ENCODE results near the gene LYAR. TPM values are rescaled to one million over a fixed set of nuclear protein-coding genes. Genes with fewer than 3 reads are reported as not detected.

LYAR gene
- total and polyA plus RNA-seq, 10 of the 15 experiments (the other 5 are each of a cell fraction or from before 2014, with no cell fraction given) = 18.3 to 85.4 (median 40.1) TPM

DNA sequence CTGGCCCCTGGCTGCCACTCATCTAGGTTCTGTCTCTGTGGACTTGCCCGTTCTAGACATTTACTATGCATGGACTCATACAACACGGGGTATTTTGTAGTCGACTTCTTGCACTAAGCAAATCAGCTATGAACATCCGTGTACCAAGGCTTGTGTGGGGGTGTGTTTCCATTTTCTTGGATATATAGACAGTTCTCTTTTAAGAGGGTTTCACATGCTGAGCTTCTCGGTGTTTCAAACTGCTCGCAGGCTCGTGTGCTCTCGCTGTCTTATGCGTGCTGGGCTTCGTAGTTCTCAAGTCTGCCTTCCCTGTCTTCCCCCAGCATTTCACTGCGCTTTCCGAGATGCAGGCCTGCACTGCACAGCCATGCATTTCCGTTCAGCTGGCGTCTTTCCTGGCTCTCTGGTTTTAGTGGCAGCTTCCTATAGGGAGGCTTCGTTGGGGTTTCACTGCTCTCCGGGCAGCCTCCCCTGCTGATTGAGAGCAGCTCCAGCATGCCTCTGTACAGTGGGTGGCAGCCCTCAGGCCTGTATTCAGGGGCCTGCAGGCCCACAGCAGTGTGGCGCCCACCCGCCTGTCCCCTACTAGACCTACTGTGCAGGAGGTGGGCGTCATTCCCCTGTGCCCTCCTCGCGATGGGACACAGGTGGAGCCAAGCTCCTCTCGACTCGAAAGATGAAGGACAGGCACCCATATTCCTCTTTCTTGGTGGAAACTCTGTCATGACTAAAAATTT is 27.7 kb upstream of the LYAR start (continued):
- TF ChIP-seq, protein P1, sequence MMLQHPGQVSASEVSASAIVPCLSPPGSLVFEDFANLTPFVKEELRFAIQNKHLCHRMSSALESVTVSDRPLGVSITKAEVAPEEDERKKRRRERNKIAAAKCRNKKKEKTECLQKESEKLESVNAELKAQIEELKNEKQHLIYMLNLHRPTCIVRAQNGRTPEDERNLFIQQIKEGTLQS (IDR thresholded peaks at IDR 0.05; ENCODE audit: borderline replicate concordance, extremely low read depth, low read depth, low read length) = no peak
- TF ChIP-seq ZNF217 (IDR thresholded peaks at IDR 0.05) (no peak), ASH2L (IDR thresholded peaks at IDR 0.05; ENCODE audit: borderline replicate concordance, low read depth) (no peak)
- TF ChIP-seq, protein P2, sequence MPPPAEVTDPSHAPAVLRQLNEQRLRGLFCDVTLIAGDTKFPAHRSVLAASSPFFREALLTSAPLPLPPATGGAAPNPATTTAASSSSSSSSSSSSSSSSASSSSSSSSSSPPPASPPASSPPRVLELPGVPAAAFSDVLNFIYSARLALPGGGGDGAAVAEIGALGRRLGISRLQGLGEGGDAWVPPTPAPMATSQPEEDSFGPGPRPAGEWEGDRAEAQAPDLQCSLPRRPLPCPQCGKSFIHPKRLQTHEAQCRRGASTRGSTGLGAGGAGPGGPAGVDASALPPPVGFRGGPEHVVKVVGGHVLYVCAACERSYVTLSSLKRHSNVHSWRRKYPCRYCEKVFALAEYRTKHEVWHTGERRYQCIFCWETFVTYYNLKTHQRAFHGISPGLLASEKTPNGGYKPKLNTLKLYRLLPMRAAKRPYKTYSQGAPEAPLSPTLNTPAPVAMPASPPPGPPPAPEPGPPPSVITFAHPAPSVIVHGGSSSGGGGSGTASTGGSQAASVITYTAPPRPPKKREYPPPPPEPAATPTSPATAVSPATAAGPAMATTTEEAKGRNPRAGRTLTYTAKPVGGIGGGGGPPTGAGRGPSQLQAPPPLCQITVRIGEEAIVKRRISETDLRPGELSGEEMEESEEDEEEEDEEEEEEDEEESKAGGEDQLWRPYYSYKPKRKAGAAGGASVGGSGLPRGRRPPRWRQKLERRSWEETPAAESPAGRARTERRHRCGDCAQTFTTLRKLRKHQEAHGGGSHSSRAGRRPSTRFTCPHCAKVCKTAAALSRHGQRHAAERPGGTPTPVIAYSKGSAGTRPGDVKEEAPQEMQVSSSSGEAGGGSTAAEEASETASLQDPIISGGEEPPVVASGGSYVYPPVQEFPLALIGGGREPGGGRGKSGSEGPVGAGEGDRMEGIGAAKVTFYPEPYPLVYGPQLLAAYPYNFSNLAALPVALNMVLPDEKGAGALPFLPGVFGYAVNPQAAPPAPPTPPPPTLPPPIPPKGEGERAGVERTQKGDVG (CRISPR knock-in tag; IDR thresholded peaks at IDR 0.05) = no peak

DNA sequence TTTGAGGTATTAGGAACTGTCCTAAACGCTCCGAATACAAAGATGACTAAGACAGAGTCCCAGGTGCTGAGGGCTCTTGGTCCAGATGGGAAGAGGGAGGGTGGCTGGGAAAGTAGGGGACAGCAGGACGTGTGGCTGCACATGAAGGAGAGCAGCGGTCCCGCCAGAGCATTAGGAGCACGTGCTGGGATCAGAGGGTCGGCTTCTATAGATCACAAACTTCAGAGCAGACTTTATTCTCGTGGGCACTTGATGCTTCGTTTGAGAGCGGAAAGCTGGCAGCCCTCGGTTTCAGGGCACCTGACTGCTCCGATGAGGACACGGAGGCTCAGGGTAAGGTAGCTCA is 26.2 kb upstream of the LYAR start:
- ATAC-seq (no peak), FAIRE-seq (no peak), DNase-seq (ENCODE audit: low read depth, low spot score) (no peak)
- peaks cover 2 to 3% of the 10 kb centered on the region in 2 experiments; a peak in 3 of 4 replicates for H3K36me3 ChIP-seq (ENCODE audit: control insufficient read depth in 2 of 2, insufficient read depth in 2 of 2, low read length in 1 of 2)
- TF ChIP-seq, protein P3, sequence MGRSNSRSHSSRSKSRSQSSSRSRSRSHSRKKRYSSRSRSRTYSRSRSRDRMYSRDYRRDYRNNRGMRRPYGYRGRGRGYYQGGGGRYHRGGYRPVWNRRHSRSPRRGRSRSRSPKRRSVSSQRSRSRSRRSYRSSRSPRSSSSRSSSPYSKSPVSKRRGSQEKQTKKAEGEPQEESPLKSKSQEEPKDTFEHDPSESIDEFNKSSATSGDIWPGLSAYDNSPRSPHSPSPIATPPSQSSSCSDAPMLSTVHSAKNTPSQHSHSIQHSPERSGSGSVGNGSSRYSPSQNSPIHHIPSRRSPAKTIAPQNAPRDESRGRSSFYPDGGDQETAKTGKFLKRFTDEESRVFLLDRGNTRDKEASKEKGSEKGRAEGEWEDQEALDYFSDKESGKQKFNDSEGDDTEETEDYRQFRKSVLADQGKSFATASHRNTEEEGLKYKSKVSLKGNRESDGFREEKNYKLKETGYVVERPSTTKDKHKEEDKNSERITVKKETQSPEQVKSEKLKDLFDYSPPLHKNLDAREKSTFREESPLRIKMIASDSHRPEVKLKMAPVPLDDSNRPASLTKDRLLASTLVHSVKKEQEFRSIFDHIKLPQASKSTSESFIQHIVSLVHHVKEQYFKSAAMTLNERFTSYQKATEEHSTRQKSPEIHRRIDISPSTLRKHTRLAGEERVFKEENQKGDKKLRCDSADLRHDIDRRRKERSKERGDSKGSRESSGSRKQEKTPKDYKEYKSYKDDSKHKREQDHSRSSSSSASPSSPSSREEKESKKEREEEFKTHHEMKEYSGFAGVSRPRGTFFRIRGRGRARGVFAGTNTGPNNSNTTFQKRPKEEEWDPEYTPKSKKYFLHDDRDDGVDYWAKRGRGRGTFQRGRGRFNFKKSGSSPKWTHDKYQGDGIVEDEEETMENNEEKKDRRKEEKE (IDR thresholded peaks at IDR 0.05) = no peak
- TF ChIP-seq ZNF622 (IDR thresholded peaks at IDR 0.05) = no peak
- TF ChIP-seq RFX5 (IDR thresholded peaks at IDR 0.05; ENCODE audit: low read depth, low read length) = no peak
- no peak for TF ChIP-seq FOXM1 (IDR thresholded peaks at IDR 0.05; ENCODE audit: low read depth, low read length)
- no peak for TF ChIP-seq CUX1 (IDR thresholded peaks at IDR 0.05; ENCODE audit: insufficient replicate concordance, low read depth, low read length)
- no peak for TF ChIP-seq MYB (IDR thresholded peaks at IDR 0.05; ENCODE audit: borderline replicate concordance, low read depth, low read length)
- H3K9me3 ChIP-seq (replicated peaks; ENCODE audit: control insufficient read depth, insufficient read depth, low read length) = no peaks in the 10 kb centered on the region
- intact Hi-C loops (cut with micrococcal nuclease; ENCODE audit: unreplicated experiment) = no loop called here
- no peak overlapping the region for H3K4me3 ChIP-seq
- RAD21 ChIA-PET (ENCODE audit: unreplicated experiment) = no interaction called here
- no peak overlapping the region for H3K27ac ChIP-seq (ENCODE audit: control insufficient read depth, insufficient read depth)
- CTCF ChIA-PET = interaction anchor here (1.2 to 1.4 kb wide), 2 partner anchors 8 to 56 kb away, joined by 4 to 5 read pairs; no protein-coding TSS in a partner anchor
- no TSS peak for BruUV-seq (replicated peaks)
- no peaks in the 10 kb centered on the region for H4K20me1 ChIP-seq (ENCODE audit: control insufficient read depth, insufficient read depth)
- H3K27me3 ChIP-seq (replicated peaks in 1 of 2; ENCODE audit: control insufficient read depth in 2 of 2, insufficient read depth in 2 of 2, low read length in 1 of 2) = no peaks in the 10 kb centered on the region
- 91% methylated on average over 13 of the region's 13 CpGs for WGBS (ENCODE audit: insufficient coverage, insufficient replicate concordance, low lambda C conversion rate, missing lambda C conversion rate)
- POLR2A ChIA-PET = no interaction called here
- no peaks in the 10 kb centered on the region for H3K4me1 ChIP-seq (ENCODE audit: control insufficient read depth, insufficient read depth, low read length)
- in situ Hi-C loops (cut with MboI) = no loop called here
- SMC1A ChIA-PET (ENCODE audit: uncharacterized antibody, unreplicated experiment) = no interaction called here
- H2AFZ ChIP-seq (ENCODE audit: control insufficient read depth, low read depth, low read length) = no peak overlapping the region
- H3K79me2 ChIP-seq (ENCODE audit: control insufficient read depth, insufficient read depth, low read length) = no peaks in the 10 kb centered on the region
- H3K4me2 ChIP-seq (ENCODE audit: control insufficient read depth, insufficient read depth) = no peak overlapping the region
- no peak overlapping the region for H3K9ac ChIP-seq (ENCODE audit: control insufficient read depth, insufficient read depth, low read length)
